ENCODE results near the gene RFX4. TPM values are rescaled to one million over a fixed set of nuclear protein-coding genes. Genes with fewer than 3 reads are reported as not detected.
A peak's percentile ranks its signal among the peaks of the same experiment; 100 is the strongest.

Gene RFX4
- polyA plus RNA-seq, 2 of the 4 experiments (the other 2 are of a cell fraction) = not detected

DNA sequence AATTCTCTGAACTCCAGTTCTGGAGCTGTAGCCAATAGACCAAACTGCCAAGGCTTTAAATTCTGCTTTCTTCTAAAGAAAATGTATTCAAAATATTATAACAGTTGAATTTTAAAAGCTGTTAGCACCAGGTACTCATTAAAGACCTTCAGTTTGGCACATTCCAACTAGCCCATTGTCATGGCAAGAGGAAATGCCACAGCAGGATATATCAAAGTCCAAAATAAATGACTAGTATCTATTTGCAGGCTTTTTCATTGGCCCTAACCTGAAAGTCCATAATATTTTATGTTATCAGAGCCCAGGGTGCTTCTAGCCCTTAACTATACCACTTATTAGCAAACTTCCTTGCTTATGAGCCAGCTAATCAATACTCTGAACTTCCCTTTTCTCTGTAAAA lies 188.6 kb downstream of the RFX4 start (continued):
- TF ChIP-seq, protein P1, sequence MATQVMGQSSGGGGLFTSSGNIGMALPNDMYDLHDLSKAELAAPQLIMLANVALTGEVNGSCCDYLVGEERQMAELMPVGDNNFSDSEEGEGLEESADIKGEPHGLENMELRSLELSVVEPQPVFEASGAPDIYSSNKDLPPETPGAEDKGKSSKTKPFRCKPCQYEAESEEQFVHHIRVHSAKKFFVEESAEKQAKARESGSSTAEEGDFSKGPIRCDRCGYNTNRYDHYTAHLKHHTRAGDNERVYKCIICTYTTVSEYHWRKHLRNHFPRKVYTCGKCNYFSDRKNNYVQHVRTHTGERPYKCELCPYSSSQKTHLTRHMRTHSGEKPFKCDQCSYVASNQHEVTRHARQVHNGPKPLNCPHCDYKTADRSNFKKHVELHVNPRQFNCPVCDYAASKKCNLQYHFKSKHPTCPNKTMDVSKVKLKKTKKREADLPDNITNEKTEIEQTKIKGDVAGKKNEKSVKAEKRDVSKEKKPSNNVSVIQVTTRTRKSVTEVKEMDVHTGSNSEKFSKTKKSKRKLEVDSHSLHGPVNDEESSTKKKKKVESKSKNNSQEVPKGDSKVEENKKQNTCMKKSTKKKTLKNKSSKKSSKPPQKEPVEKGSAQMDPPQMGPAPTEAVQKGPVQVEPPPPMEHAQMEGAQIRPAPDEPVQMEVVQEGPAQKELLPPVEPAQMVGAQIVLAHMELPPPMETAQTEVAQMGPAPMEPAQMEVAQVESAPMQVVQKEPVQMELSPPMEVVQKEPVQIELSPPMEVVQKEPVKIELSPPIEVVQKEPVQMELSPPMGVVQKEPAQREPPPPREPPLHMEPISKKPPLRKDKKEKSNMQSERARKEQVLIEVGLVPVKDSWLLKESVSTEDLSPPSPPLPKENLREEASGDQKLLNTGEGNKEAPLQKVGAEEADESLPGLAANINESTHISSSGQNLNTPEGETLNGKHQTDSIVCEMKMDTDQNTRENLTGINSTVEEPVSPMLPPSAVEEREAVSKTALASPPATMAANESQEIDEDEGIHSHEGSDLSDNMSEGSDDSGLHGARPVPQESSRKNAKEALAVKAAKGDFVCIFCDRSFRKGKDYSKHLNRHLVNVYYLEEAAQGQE (IDR thresholded peaks at IDR 0.05) = no peak

- peaks cover 62% of the 10 kb centered on the region for H3K4me1 ChIP-seq
Observed at GRCh38 chr12:106773286-106774004, 190.6 kb downstream of the RFX4 start.

DNA sequence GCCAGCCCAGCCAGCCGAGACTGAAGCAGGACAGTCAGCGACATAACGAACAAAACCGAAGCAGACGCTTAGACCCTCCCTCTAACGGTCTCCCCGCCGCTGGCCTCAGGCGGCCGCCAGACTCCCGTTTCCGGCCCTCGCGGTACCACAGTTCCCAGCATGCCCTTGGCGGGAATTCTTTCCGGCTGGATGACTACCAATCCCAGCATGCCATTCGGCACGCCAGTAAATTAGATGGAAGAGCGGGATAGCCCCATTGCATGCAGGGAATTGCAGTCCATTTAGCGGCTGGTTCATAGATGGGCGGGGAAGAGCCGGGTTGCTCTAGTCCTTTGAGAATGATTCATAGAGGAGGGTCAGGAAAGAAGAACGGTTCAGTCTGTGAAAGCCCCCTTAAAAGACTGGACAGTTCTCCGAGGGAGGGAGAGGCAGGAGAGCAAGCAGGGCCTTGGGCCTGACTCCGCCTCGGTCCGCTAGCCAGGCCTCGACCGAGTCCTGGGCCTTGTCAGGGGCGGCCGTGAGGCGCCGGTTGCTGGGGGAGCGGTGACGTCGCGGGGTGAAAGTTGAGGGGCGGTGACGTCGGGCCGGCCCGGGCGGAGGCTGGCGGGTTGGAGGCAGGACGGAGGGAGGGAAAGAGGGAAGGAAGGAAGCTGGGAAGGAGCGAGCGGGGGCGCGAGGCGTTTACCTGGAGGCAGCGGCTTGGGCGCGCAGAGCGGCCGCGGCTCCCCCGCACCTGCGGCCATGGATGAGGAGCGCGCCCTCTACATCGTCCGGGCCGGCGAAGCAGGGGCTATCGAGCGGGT lies 191.4 kb downstream of the RFX4 start, which contains the start of gene RIC8B:
Gene RIC8B, plus strand, starts transcription at position 678 of the 803 bp plus-strand sequence. Its CDS starts 64 bp downstream, at position 742.
- Histone ChIP-seq H3K4me2 (peak within 1 kb of the TSS; percentile 81), H3K9me3 (no peaks in the 10 kb centered on the region), H3K4me1 (peaks cover 62% of the 10 kb centered on the region), H3K27ac (peak within 1 kb of the TSS; percentile 95), H3K4me3 (peak within 1 kb of the TSS; percentile 94)
- WGBS (ENCODE audit: missing lambda C conversion rate) = under 1% methylated on average over 66 of the region's 66 CpGs
- ATAC-seq = peak; percentile 94 to 95
- ChIA-PET CTCF (interaction anchor here (1.0 kb wide), 1 partner anchor 18 kb away, joined by 5 read pairs; no protein-coding TSS in a partner anchor), POLR2A (interaction anchor here (0.6 to 1.1 kb wide), 8 partner anchors 9 to 146 kb away, joined by 3 to 4 read pairs (median 3); no protein-coding TSS in a partner anchor)
- peak; percentile 59 for FAIRE-seq
- peak; percentile 98 to 99 for DNase-seq (ENCODE audit: low read depth in 1 of 2, low spot score in 1 of 2)
- TF ChIP-seq RFX5 (IDR thresholded peaks at IDR 0.05) = no peak
- peak; percentile 51 to 81; a peak in 4 of 5 replicates for TF ChIP-seq JUN (IDR thresholded peaks at IDR 0.05)
- no peak for TF ChIP-seq HDAC2 (IDR thresholded peaks at IDR 0.05)
- TF ChIP-seq, protein P2, sequence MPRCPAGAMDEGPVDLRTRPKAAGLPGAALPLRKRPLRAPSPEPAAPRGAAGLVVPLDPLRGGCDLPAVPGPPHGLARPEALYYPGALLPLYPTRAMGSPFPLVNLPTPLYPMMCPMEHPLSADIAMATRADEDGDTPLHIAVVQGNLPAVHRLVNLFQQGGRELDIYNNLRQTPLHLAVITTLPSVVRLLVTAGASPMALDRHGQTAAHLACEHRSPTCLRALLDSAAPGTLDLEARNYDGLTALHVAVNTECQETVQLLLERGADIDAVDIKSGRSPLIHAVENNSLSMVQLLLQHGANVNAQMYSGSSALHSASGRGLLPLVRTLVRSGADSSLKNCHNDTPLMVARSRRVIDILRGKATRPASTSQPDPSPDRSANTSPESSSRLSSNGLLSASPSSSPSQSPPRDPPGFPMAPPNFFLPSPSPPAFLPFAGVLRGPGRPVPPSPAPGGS (IDR thresholded peaks at IDR 0.05) = peak; percentile 64; the same call in 2 of the 3 replicates
- peak; percentile 73; the same call in 1 of the 2 replicates for TF ChIP-seq PHF8 (IDR thresholded peaks at IDR 0.05; ENCODE audit: borderline replicate concordance, low read depth)
- TF ChIP-seq, protein P3, sequence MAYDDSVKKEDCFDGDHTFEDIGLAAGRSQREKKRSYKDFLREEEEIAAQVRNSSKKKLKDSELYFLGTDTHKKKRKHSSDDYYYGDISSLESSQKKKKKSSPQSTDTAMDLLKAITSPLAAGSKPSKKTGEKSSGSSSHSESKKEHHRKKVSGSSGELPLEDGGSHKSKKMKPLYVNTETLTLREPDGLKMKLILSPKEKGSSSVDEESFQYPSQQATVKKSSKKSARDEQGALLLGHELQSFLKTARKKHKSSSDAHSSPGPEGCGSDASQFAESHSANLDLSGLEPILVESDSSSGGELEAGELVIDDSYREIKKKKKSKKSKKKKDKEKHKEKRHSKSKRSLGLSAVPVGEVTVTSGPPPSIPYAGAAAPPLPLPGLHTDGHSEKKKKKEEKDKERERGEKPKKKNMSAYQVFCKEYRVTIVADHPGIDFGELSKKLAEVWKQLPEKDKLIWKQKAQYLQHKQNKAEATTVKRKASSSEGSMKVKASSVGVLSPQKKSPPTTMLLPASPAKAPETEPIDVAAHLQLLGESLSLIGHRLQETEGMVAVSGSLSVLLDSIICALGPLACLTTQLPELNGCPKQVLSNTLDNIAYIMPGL (CRISPR knock-in tag; IDR thresholded peaks at IDR 0.05; ENCODE audit: borderline replicate concordance) = no peak
- TF ChIP-seq GATA3 (IDR thresholded peaks at IDR 0.05; ENCODE audit: borderline replicate concordance) = no peak
- TF ChIP-seq HEYL (CRISPR knock-in tag; IDR thresholded peaks at IDR 0.05) = no peak
- no peak for TF ChIP-seq PBX3 (IDR thresholded peaks at IDR 0.05)
- no peak for TF ChIP-seq CBX2 (IDR thresholded peaks at IDR 0.05; ENCODE audit: borderline replicate concordance, low read depth)

More at GRCh38 chr12:106773286-106774004, 190.6 kb downstream of the RFX4 start:
- peak; percentile 30; the same call in 1 of the 2 replicates for TF ChIP-seq PHF8 (IDR thresholded peaks at IDR 0.05; ENCODE audit: borderline replicate concordance, low read depth)
- 0 out of 2 replicates have a peak, but pooled peaks have one; percentile 62 for TF ChIP-seq RARB (CRISPR knock-in tag; IDR thresholded peaks at IDR 0.05)
- TF ChIP-seq KDM1A (IDR thresholded peaks at IDR 0.05; ENCODE audit: low read depth) = peak; percentile 69
- no peak for TF ChIP-seq RAD21 (conservative IDR thresholded peaks at IDR 0.05 in 1 of 2, IDR thresholded peaks at IDR 0.05 in 1 of 2)
- TF ChIP-seq ESRRA (IDR thresholded peaks at IDR 0.05; ENCODE audit: borderline replicate concordance, low read length) = no peak
- TF ChIP-seq RNF2 (IDR thresholded peaks at IDR 0.05; ENCODE audit: borderline replicate concordance, low read depth) = no peak
- TF ChIP-seq EHMT2 (IDR thresholded peaks at IDR 0.05; ENCODE audit: low read depth) = no peak
- no peak for TF ChIP-seq JUN (IDR thresholded peaks at IDR 0.05)
- peak; percentile 13 for TF ChIP-seq CHD2 (IDR thresholded peaks at IDR 0.05; ENCODE audit: low read length, partially characterized antibody)
- no peak for TF ChIP-seq USF2 (IDR thresholded peaks at IDR 0.05)
- no peak for TF ChIP-seq MAFK (IDR thresholded peaks at IDR 0.05; ENCODE audit: partially characterized antibody)
- no peak for TF ChIP-seq CEBPB (IDR thresholded peaks at IDR 0.05)
- TF ChIP-seq CHD4 (IDR thresholded peaks at IDR 0.05; ENCODE audit: borderline replicate concordance) = peak; percentile 57
- TF ChIP-seq HOXB13 (CRISPR knock-in tag; IDR thresholded peaks at IDR 0.05; ENCODE audit: low read depth) = no peak
- TF ChIP-seq POLR2AphosphoS2 (conservative IDR thresholded peaks at IDR 0.05; ENCODE audit: low read length) = no peak
- no peak; the same call in 1 of the 2 replicates for TF ChIP-seq FOSB (CRISPR knock-in tag; IDR thresholded peaks at IDR 0.05)
- no peak for TF ChIP-seq NPAS2 (CRISPR knock-in tag; IDR thresholded peaks at IDR 0.05; ENCODE audit: borderline replicate concordance)
- TF ChIP-seq NR3C1 (IDR thresholded peaks at IDR 0.05) = no peak
- TF ChIP-seq HES2 (IDR thresholded peaks at IDR 0.05) = no peak
- no peak for TF ChIP-seq NFE2L2 (conservative IDR thresholded peaks at IDR 0.05; ENCODE audit: low read length)
- Histone ChIP-seq H3K4me3 (peak overlapping the region; percentile 94), H3K27ac (peak overlapping the region; percentile 95), H3K4me2 (peak overlapping the region; percentile 67), H3K9me3 (no peaks in the 10 kb centered on the region)
- peak in 1 of 2 experiments; percentile 22 for DNase-seq (ENCODE audit: low read depth in 1 of 2, low spot score in 1 of 2)
- no peak for FAIRE-seq
- 31% methylated on average over 25 of the region's 25 CpGs for WGBS (ENCODE audit: missing lambda C conversion rate)
- CTCF ChIA-PET = interaction anchor here (1.2 to 1.3 kb wide), 2 partner anchors 39 to 68 kb away, joined by 3 to 5 read pairs; no protein-coding TSS in a partner anchor
- no peak for ATAC-seq
- POLR2A ChIA-PET = no interaction called here

All from A549 (cell line).